Mesenchymal stem cell (in vitro differentiated cells and primary cell): ENCODE measurements around the gene QPCTL.

Experiments
- DNase-seq: peaks from one replicate; pipeline ENCODE4 v3.0.0-alpha.2; 2013
- H2AFZ ChIP-seq: one replicate; pipeline ENCODE4 v1.6.1; 2013; ENCODE audit warnings: low read depth, mild to moderate bottlenecking, control low read depth, inconsistent platforms, low read length, moderate library complexity
- H2AK5ac ChIP-seq: 2 replicates; pipeline ENCODE4 v1.6.1; 2013; ENCODE audit warnings: low read length, moderate library complexity, mild to moderate bottlenecking, inconsistent platforms; ENCODE audit not compliant: severe bottlenecking
- H2BK120ac ChIP-seq: one replicate; pipeline ENCODE4 v1.6.1; 2013; ENCODE audit warnings: low read depth, mild to moderate bottlenecking, inconsistent platforms, low read length, moderate library complexity
- H2BK12ac ChIP-seq, 2 experiments: one replicate each; pipeline ENCODE4 v1.6.1; 2013; ENCODE audit warnings: inconsistent platforms in 2 of 2, low read length in 2 of 2, mild to moderate bottlenecking in 2 of 2, moderate library complexity in 2 of 2, control low read depth in 1 of 2
- H2BK15ac ChIP-seq: one replicate; pipeline ENCODE4 v1.6.1; 2013; ENCODE audit warnings: mild to moderate bottlenecking, low read depth, inconsistent platforms; ENCODE audit not compliant: poor library complexity, severe bottlenecking
- H2BK5ac ChIP-seq: 2 replicates; pipeline ENCODE4 v1.6.1; 2013; ENCODE audit warnings: low read depth, mild to moderate bottlenecking, low read length, control low read depth, inconsistent platforms; ENCODE audit not compliant: poor library complexity, severe bottlenecking
- H3K14ac ChIP-seq, 2 experiments: one replicate each; pipeline ENCODE4 v1.6.1; 2013; ENCODE audit warnings: inconsistent platforms in 2 of 2, low read length in 2 of 2, control low read depth in 1 of 2, mild to moderate bottlenecking in 1 of 2, moderate library complexity in 1 of 2
- H3K18ac ChIP-seq, 2 experiments: one replicate each; pipeline ENCODE4 v1.6.1; 2013; ENCODE audit warnings: inconsistent platforms in 2 of 2, low read length in 2 of 2, control low read depth in 1 of 2, low read depth in 1 of 2, mild to moderate bottlenecking in 1 of 2
- H3K23ac ChIP-seq, 2 experiments: one replicate each; pipeline ENCODE4 v1.6.1; 2013; ENCODE audit warnings: inconsistent platforms in 2 of 2, low read length in 2 of 2, mild to moderate bottlenecking in 2 of 2, moderate library complexity in 2 of 2, control low read depth in 1 of 2
- H3K27ac ChIP-seq: 2 replicates; pipeline ENCODE4 v1.5.1; 2013; ENCODE audit warnings: mild to moderate bottlenecking, moderate library complexity, low read length, control low read depth, inconsistent platforms; ENCODE audit not compliant: poor library complexity, severe bottlenecking
- H3K27me3 ChIP-seq, 2 experiments: 2 replicates each; pipeline versions ENCODE4 v1.6.1 to v1.7.0; 2013; ENCODE audit warnings: low read length in 2 of 2, mild to moderate bottlenecking in 2 of 2, moderate library complexity in 2 of 2, control low read depth in 1 of 2, inconsistent platforms in 1 of 2; ENCODE audit not compliant: control insufficient read depth in 1 of 2, insufficient read depth in 1 of 2
- H3K36me3 ChIP-seq, 2 experiments: 2 replicates each; pipeline versions ENCODE4 v1.6.1 to v1.7.0; 2013; ENCODE audit warnings: low read length in 2 of 2, control low read depth in 1 of 2, inconsistent platforms in 1 of 2, low read depth in 1 of 2, mild to moderate bottlenecking in 1 of 2; ENCODE audit not compliant: insufficient read depth in 2 of 2, control insufficient read depth in 1 of 2
- H3K4ac ChIP-seq, 2 experiments: one replicate each; pipeline ENCODE4 v1.6.1; 2013; ENCODE audit warnings: inconsistent platforms in 2 of 2, low read length in 2 of 2, mild to moderate bottlenecking in 2 of 2, moderate library complexity in 2 of 2, control low read depth in 1 of 2, low read depth in 1 of 2
- H3K4me1 ChIP-seq: 2 replicates; pipeline ENCODE4 v1.6.1; 2013; ENCODE audit warnings: low read depth, low read length, control low read depth; ENCODE audit not compliant: control insufficient read depth, insufficient read depth
- H3K4me2 ChIP-seq: 2 replicates; pipeline ENCODE4 v1.6.1; 2013; ENCODE audit warnings: low read length, mild to moderate bottlenecking, inconsistent platforms; ENCODE audit not compliant: poor library complexity, severe bottlenecking
- H3K4me3 ChIP-seq, 2 experiments: 2 replicates each; pipeline versions ENCODE4 v1.5.1 to v1.7.0; 2013; ENCODE audit warnings: low read length in 2 of 2, mild to moderate bottlenecking in 2 of 2, control low read depth in 1 of 2, low read depth in 1 of 2; ENCODE audit not compliant: insufficient read depth in 1 of 2
- H3K79me1 ChIP-seq: replicated peaks from 2 replicates; pipeline ENCODE4 v1.6.1; 2013; ENCODE audit warnings: mild to moderate bottlenecking, control low read depth, low read length, inconsistent platforms; ENCODE audit not compliant: poor library complexity, severe bottlenecking
- H3K9ac ChIP-seq: 2 replicates; pipeline ENCODE4 v1.7.0; 2013; ENCODE audit warnings: mild to moderate bottlenecking, low read length, moderate library complexity
- H3K9me3 ChIP-seq: 2 replicates; pipeline ENCODE4 v1.7.0; 2013; ENCODE audit warnings: mild to moderate bottlenecking, low read length; ENCODE audit not compliant: control insufficient read depth
- H4K8ac ChIP-seq: one replicate; pipeline ENCODE4 v1.6.1; 2013; ENCODE audit warnings: inconsistent platforms, mild to moderate bottlenecking, low read length, moderate library complexity
- H4K91ac ChIP-seq: one replicate; pipeline ENCODE4 v1.6.1; 2013; ENCODE audit warnings: mild to moderate bottlenecking, low read length, inconsistent platforms
- WGBS: methylation state at CpG from one replicate; pipeline ENCODE4 v1.1.7; 2013; ENCODE audit warnings: mixed read lengths; 5-methylcytosine and 5-hydroxymethylcytosine counted together

QPCTL gene

GRCh38 chr19:45653634-45654033, 38.8 kb upstream of the QPCTL start:
- no peak overlapping the region for H2AFZ ChIP-seq
- H3K14ac ChIP-seq = no peak overlapping the region
- H3K4me1 ChIP-seq = peaks cover 2% of the 10 kb centered on the region
- no peak overlapping the region for H3K9ac ChIP-seq
- H2BK15ac ChIP-seq = no peak overlapping the region
- no peak overlapping the region for H3K23ac ChIP-seq
- no peak overlapping the region for H2BK120ac ChIP-seq
- no peak overlapping the region for H2AK5ac ChIP-seq
- H3K9me3 ChIP-seq = no peaks in the 10 kb centered on the region
- DNase-seq = no peak
- H3K4ac ChIP-seq = no peak overlapping the region
- H3K79me1 ChIP-seq = no peaks in the 10 kb centered on the region
- H3K4me3 ChIP-seq = no peak overlapping the region
- no peaks in the 10 kb centered on the region for H3K36me3 ChIP-seq
- H2BK5ac ChIP-seq = no peak overlapping the region
- H3K18ac ChIP-seq = no peak overlapping the region
- H3K27me3 ChIP-seq = peaks cover 8 to 12% of the 10 kb centered on the region in 2 experiments
- H4K91ac ChIP-seq = no peak overlapping the region
- H2BK12ac ChIP-seq = no peak overlapping the region
- H3K4me2 ChIP-seq = no peak overlapping the region
- 51% methylated on average over 5 of the region's 5 CpGs for WGBS
- H4K8ac ChIP-seq = no peak overlapping the region
- H3K27ac ChIP-seq = no peak overlapping the region

DNA sequence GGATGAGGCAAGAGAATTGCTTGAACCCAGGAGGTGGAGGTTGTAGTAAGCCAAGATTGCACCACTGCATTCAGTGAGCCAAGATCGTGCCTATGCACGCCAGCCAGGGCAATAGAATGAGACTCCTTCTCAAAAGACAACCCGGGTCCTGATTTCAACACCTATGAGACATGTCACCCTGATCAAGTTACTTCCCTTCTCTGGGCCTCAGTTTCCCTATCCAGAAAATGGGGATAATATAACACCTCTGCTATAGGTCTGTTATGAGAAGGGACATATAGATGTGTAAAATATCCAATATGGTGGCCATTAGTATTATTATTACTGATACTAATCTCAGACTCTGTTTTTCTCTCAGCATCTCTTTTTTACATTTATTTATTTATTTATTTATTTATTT, 37.4 kb upstream of the QPCTL start:
- 90% methylated on average over 3 of the region's 3 CpGs for WGBS
- H3K4me2 ChIP-seq = no peak overlapping the region
- H3K27ac ChIP-seq = no peak overlapping the region
- H3K4me3 ChIP-seq = no peak overlapping the region
- H3K14ac ChIP-seq = no peak overlapping the region
- H2BK5ac ChIP-seq = no peak overlapping the region
- no peak overlapping the region for H4K8ac ChIP-seq
- H3K18ac ChIP-seq = no peak overlapping the region
- no peak overlapping the region for H2BK120ac ChIP-seq
- H3K27me3 ChIP-seq = peaks cover 19 to 23% of the 10 kb centered on the region in 2 experiments
- peaks cover 2% of the 10 kb centered on the region for H3K4me1 ChIP-seq
- H3K9me3 ChIP-seq = no peaks in the 10 kb centered on the region
- H4K91ac ChIP-seq = no peak overlapping the region
- no peak overlapping the region for H2AFZ ChIP-seq
- no peak overlapping the region for H3K9ac ChIP-seq
- no peak overlapping the region for H2BK12ac ChIP-seq
- H2BK15ac ChIP-seq = no peak overlapping the region
- no peak for DNase-seq
- no peak overlapping the region for H3K23ac ChIP-seq
- no peak overlapping the region for H3K4ac ChIP-seq
- H3K36me3 ChIP-seq = no peaks in the 10 kb centered on the region
- H3K79me1 ChIP-seq = no peaks in the 10 kb centered on the region
- no peak overlapping the region for H2AK5ac ChIP-seq

DNA sequence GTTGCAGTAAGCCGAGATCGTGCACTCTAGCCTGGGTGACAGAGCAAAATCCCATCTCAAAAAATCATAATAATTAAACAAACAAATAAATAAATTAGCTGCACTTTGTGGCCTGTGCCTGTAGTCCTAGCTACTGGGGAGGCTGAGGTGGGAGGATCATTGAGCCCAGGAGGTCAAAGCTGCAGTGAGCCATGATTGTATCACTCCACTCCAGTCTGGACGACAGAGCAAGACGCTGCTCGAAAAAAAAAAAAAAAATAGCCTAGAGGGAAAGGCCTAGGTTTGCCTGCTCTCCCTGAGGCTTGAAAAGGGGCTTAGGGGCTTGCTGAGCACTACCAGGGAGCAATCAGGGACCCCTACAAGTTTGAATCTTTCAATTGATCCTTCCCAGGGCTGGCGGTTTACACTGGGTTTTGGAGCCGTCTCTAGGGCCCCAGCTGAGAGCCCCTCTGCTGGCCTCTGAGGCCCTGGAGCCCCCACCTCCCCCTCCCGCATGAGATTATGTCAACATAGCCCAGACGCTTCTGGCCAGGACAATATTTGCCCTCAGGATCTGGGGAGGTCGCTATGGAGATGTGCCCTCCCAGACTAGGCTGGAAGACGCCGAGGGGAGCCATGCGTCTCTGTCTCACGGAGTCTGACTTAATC, 34.8 kb upstream of the QPCTL start:
- H3K14ac ChIP-seq = no peak overlapping the region
- no peak overlapping the region for H2BK12ac ChIP-seq
- 17% methylated on average over 13 of the region's 14 CpGs for WGBS
- H2BK15ac ChIP-seq = no peak overlapping the region
- no peak overlapping the region for H3K9ac ChIP-seq
- H3K23ac ChIP-seq = no peak overlapping the region
- H3K4ac ChIP-seq = no peak overlapping the region
- H2BK120ac ChIP-seq = peak overlapping the region; percentile 15
- no peaks in the 10 kb centered on the region for H3K36me3 ChIP-seq
- no peak overlapping the region for H2AK5ac ChIP-seq
- no peak overlapping the region for H3K27ac ChIP-seq
- no peak overlapping the region for H2BK5ac ChIP-seq
- no peak overlapping the region for H3K4me3 ChIP-seq
- H4K8ac ChIP-seq = peak overlapping the region; percentile 49
- peak overlapping the region in 1 of 2 experiments; percentile 16 for H3K18ac ChIP-seq
- H3K4me2 ChIP-seq = no peak overlapping the region
- peak; percentile 58 for DNase-seq
- H3K4me1 ChIP-seq = peaks cover 2% of the 10 kb centered on the region
- peak overlapping the region; percentile 44 for H2AFZ ChIP-seq
- H3K9me3 ChIP-seq = no peaks in the 10 kb centered on the region
- no peaks in the 10 kb centered on the region for H3K79me1 ChIP-seq
- no peak overlapping the region for H4K91ac ChIP-seq
- peaks cover 29 to 37% of the 10 kb centered on the region in 2 experiments for H3K27me3 ChIP-seq

DNA sequence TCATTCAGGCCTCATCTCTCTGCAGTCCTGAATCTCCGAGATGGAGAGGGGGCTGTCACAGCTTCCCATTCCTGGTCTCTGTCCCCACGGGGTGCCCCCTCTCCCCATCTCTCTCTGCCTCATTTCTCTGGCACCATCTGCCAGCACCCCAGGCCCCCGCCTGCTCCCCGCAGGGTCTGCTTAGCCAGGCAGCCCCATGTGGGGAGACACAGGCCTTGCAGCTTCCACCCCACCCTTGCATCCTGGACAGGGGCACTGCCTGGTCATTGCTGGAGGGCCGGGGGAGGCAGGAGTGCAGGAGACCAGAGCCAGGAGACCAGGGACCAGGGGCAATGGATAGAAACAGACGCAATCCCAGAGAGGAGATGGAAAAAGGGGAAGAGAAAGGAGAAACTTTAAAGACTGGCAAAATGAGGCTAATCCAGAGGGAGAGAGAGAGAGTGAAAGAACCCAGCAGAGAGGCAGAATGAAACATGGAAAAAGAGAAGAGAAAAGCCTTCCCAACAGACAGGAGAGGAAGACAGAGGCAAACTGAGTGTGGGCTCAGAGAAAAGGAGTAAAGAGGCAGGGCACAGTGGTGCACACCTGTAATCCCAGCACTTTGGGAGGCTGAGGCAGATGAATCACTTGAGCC, 33.3 kb upstream of the QPCTL start:
- peak overlapping the region in 1 of 2 experiments; percentile 94 for H2BK12ac ChIP-seq
- H3K18ac ChIP-seq = no peak overlapping the region
- H3K4ac ChIP-seq = peak overlapping the region in 1 of 2 experiments; percentile 37
- H3K27me3 ChIP-seq = peaks cover 29 to 36% of the 10 kb centered on the region in 2 experiments
- 70% methylated on average over 6 of the region's 6 CpGs for WGBS
- peak overlapping the region; percentile 53 for H4K91ac ChIP-seq
- H3K4me2 ChIP-seq = no peak overlapping the region
- no peaks in the 10 kb centered on the region for H3K79me1 ChIP-seq
- H2BK5ac ChIP-seq = no peak overlapping the region
- no peaks in the 10 kb centered on the region for H3K9me3 ChIP-seq
- H3K14ac ChIP-seq = peak overlapping the region in 1 of 2 experiments; percentile 76
- no peaks in the 10 kb centered on the region for H3K36me3 ChIP-seq
- peaks cover 2% of the 10 kb centered on the region for H3K4me1 ChIP-seq
- no peak overlapping the region for H2AK5ac ChIP-seq
- H2AFZ ChIP-seq = no peak overlapping the region
- H3K27ac ChIP-seq = no peak overlapping the region
- H3K9ac ChIP-seq = no peak overlapping the region
- peak overlapping the region; percentile 74 for H2BK15ac ChIP-seq
- no peak overlapping the region for H3K4me3 ChIP-seq
- no peak overlapping the region for H3K23ac ChIP-seq
- H2BK120ac ChIP-seq = no peak overlapping the region
- no peak overlapping the region for H4K8ac ChIP-seq
- DNase-seq = no peak
